Upper lobe of left lung (tissue), 6 donors: Measurements from ENCODE around the gene TXNRD2. TPM values are rescaled to one million over a fixed set of nuclear protein-coding genes. Genes with fewer than 3 reads are reported as not detected.

Experiments
- ATAC-seq, 2 donors: fragments of 200-7000 bp; cut with Tn5 transposase; one replicate each; pipeline ENCODE4 v1.9.1; 2022; ENCODE audit warnings: mild to moderate bottlenecking in 2 of 2, moderate library complexity in 2 of 2; ENCODE audit not compliant: low FRiP score in 2 of 2
- DNase-seq, 2 donors: peaks; one replicate each; pipeline ENCODE4 v3.0.0-alpha.2; 2019 to 2020
- H3K27ac ChIP-seq, 4 donors: fragments of 200-600 bp; sonication (generic); one replicate each; pipeline ENCODE4 v1.5.1; 2016 to 2019
- H3K27me3 ChIP-seq, 4 donors: fragments of 200-600 bp; sonication (generic); one replicate each; pipeline ENCODE4 v1.5.1; 2017 to 2019
- H3K36me3 ChIP-seq, 4 donors: fragments of 200-600 bp; sonication (generic); one replicate each; pipeline ENCODE4 v1.5.1; 2016 to 2019
- H3K4me1 ChIP-seq, 4 donors: fragments of 200-600 bp; sonication (generic); one replicate each; pipeline ENCODE4 v1.5.1; 2018 to 2019
- H3K4me3 ChIP-seq, 4 donors: fragments of 200-600 bp; sonication (generic); one replicate each; pipeline ENCODE4 v1.5.1; 2017 to 2019; ENCODE audit warnings: mild to moderate bottlenecking in 2 of 4, moderate library complexity in 1 of 4
- H3K9me3 ChIP-seq, 4 donors: fragments of 200-600 bp; sonication (generic); one replicate each; pipeline ENCODE4 v1.5.1; 2018 to 2019
- EP300 ChIP-seq, 4 donors: sonication (generic); formaldehyde crosslinking; IDR thresholded peaks; one replicate each; pipeline ENCODE4 v1.5.1; 2017; ENCODE audit warnings: antibody characterized with exemption in 4 of 4, control low read depth in 2 of 4
- POLR2A ChIP-seq, 4 donors: fragments of 450-650 bp; IDR thresholded peaks; one replicate each; pipeline ENCODE4 v1.5.1; 2016 to 2017; ENCODE audit warnings: antibody characterized with exemption in 4 of 4, mild to moderate bottlenecking in 2 of 4
- POLR2AphosphoS5 ChIP-seq, 2 donors: sonication (generic); formaldehyde crosslinking; IDR thresholded peaks; one replicate each; pipeline ENCODE4 v1.5.1; 2017; ENCODE audit warnings: antibody characterized with exemption in 2 of 2
- WGBS, 2 donors: methylation state at CpG; one replicate each; pipeline ENCODE4 v1.1.5; 2017 to 2018; 5-methylcytosine and 5-hydroxymethylcytosine counted together
- total RNA-seq, 6 donors: library from RNA; depleted of rRNA in 4 of 6; stranded (reverse); fragments of >200 nt in 4 of 6; gene quantifications; one replicate each; pipeline versions ENCODE4 v1.1.0 to v1.2.1, GENCODE V29; 2016 to 2021
- TF ChIP-seq, protein P1 (sequence below), 6 experiments: fragments of 450-650 bp in 4 of 6; fragments of 200-600 bp in 2 of 6; sonication (generic) in 2 of 6; IDR thresholded peaks; one replicate each; pipeline ENCODE4 v1.5.1; 2016 to 2019; ENCODE audit warnings: antibody characterized with exemption in 6 of 6
- donor health status: DM: no; HTN: no; CAD: no; lungs with moderate emphysema.
- donor health status: DM: no; HTN: yes; CAD: no; lungs with severe emphysema.

TXNRD2 gene
- total RNA-seq, 6 donors from 2014 or later, result 29.6 to 78.6 (median 49.3) TPM

DNA sequence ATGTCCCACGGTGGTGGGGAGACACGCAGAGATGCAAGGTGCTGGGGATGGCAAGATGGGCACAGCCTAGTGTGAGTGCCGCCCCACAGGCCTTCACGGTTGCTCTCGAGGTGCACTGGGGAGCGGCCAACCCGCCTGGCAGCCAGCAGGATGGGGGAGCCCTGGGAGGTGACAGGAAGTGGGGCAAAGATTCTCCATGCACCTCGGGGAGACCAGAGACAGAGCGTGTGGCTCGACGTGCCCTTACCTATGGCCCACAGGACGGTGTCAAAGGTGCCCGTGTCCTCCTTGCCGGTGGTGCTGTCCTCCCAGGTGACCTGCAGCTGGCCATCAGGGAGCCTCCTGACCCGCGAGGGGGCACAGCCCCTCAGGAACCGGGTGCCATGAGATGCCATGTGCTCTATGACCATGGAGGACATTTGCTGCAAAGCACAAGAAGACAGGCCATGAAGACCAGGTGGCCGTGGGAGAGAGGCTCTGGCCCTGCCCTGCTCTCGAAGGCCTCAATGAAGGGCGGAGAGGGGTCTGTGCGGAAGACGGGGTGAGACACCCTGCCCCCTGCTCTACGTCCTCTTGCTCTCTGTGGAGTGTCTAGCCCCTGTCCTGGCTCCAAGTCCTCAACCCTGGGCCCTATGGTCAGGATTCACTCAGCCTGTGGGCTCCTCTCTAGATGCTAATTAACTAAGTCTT, 46.3 kb downstream of the TXNRD2 start:
- Histone ChIP-seq H3K27me3 (no peaks in the 10 kb centered on the region), H3K27ac (no peak overlapping the region), H3K36me3 (peaks cover 0 to 59% (median 27%) of the 10 kb centered on the region in 4 donors), H3K4me3 (no peak overlapping the region), H3K4me1 (peaks cover 8 to 18% (median 17%) of the 10 kb centered on the region in 4 donors), H3K9me3 (no peaks in the 10 kb centered on the region)
- TF ChIP-seq, protein P1, sequence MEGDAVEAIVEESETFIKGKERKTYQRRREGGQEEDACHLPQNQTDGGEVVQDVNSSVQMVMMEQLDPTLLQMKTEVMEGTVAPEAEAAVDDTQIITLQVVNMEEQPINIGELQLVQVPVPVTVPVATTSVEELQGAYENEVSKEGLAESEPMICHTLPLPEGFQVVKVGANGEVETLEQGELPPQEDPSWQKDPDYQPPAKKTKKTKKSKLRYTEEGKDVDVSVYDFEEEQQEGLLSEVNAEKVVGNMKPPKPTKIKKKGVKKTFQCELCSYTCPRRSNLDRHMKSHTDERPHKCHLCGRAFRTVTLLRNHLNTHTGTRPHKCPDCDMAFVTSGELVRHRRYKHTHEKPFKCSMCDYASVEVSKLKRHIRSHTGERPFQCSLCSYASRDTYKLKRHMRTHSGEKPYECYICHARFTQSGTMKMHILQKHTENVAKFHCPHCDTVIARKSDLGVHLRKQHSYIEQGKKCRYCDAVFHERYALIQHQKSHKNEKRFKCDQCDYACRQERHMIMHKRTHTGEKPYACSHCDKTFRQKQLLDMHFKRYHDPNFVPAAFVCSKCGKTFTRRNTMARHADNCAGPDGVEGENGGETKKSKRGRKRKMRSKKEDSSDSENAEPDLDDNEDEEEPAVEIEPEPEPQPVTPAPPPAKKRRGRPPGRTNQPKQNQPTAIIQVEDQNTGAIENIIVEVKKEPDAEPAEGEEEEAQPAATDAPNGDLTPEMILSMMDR (IDR thresholded peaks at IDR 0.05), result no peak
- no peak for TF ChIP-seq EP300 (IDR thresholded peaks at IDR 0.05)
- peak in 1 of 2 donors; percentile 72 for DNase-seq
- WGBS, 2 donors, result 91 to 95% methylated on average over 14 to 23 of the region's 23 CpGs
- ATAC-seq, result no peak

GRCh38 chr22:19893363-19893762, 48.3 kb downstream of the TXNRD2 start:
- TF ChIP-seq POLR2AphosphoS5 (IDR thresholded peaks at IDR 0.05) (no peak), POLR2A (IDR thresholded peaks at IDR 0.05) (no peak), EP300 (IDR thresholded peaks at IDR 0.05) (no peak)
- TF ChIP-seq, protein P1 (IDR thresholded peaks at IDR 0.05), result no peak
- ATAC-seq (no peak), DNase-seq (peak in 1 of 2 donors; percentile 80)
- no peaks in the 10 kb centered on the region for H3K9me3 ChIP-seq
- H3K4me1 ChIP-seq, result peaks cover 8 to 18% (median 17%) of the 10 kb centered on the region in 4 donors
- H3K27ac ChIP-seq, result no peak overlapping the region
- no peaks in the 10 kb centered on the region for H3K27me3 ChIP-seq
- WGBS, 2 donors, result 90 to 96% methylated on average over 9 to 15 of the region's 15 CpGs
- no peak overlapping the region for H3K4me3 ChIP-seq
- peaks cover 0 to 51% (median 24%) of the 10 kb centered on the region in 4 donors for H3K36me3 ChIP-seq

GRCh38 chr22:19892925-19893324, 48.7 kb downstream of the TXNRD2 start:
- no peak for ATAC-seq
- 87 to 91% methylated on average over 8 to 13 of the region's 13 CpGs for WGBS, 2 donors

DNA sequence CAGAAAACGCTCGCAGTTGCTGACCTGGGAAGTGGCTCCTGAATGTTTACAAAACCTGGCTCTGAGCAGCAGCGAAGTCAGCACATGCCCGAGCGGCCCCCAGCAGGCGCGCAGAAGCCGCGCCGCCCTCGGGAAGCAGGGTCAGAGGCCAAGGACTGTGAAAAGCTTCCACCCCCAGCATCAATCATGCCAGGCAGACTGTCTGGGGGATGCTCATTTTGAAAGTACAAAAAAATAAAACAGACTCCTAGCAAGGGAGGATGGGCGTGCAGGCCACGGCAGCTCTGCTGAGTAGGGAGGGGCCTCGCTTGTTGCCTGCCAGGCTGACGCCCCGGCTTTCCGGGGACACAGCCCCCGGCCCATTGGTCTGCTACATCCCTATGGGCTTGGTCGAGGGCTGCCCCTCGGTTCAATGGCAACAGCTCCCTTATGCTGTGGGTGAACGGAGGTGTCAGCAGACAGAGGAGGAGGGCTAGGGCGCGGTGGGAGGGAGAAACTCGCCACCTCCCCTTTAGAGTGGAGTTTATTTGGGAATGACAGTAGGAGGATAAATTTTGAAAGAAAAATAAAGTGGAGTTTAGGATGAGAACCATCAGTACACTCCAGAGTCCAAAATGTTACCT, 49.2 kb downstream of the TXNRD2 start:
- peak overlapping the region; percentile 11 to 61 (median 47) for H3K27ac ChIP-seq
- peak overlapping the region in 3 of 4 donors; percentile 12 to 31 (median 14) for H3K4me3 ChIP-seq
- DNase-seq (peak in 1 of 2 donors; percentile 77), ATAC-seq (no peak)
- TF ChIP-seq, protein P1 (IDR thresholded peaks at IDR 0.05), result no peak
- no peak for TF ChIP-seq POLR2A (IDR thresholded peaks at IDR 0.05)
- TF ChIP-seq POLR2AphosphoS5 (IDR thresholded peaks at IDR 0.05), result no peak
- no peak for TF ChIP-seq EP300 (IDR thresholded peaks at IDR 0.05)
- no peaks in the 10 kb centered on the region for H3K9me3 ChIP-seq
- peaks cover 0 to 43% (median 16%) of the 10 kb centered on the region in 4 donors for H3K36me3 ChIP-seq
- H3K4me1 ChIP-seq, result peaks cover 9 to 26% (median 20%) of the 10 kb centered on the region in 4 donors
- 58 to 60% methylated on average over 20 to 22 of the region's 24 CpGs for WGBS, 2 donors
- H3K27me3 ChIP-seq, result no peaks in the 10 kb centered on the region

More at GRCh38 chr22:19892925-19893324, 48.7 kb downstream of the TXNRD2 start:
- H3K27me3 ChIP-seq, result no peaks in the 10 kb centered on the region
- peaks cover 8 to 20% (median 17%) of the 10 kb centered on the region in 4 donors for H3K4me1 ChIP-seq
- H3K4me3 ChIP-seq, result no peak overlapping the region
- H3K27ac ChIP-seq, result no peak overlapping the region
- DNase-seq, result no peak
- TF ChIP-seq POLR2AphosphoS5 (IDR thresholded peaks at IDR 0.05) (no peak), POLR2A (IDR thresholded peaks at IDR 0.05) (no peak), EP300 (IDR thresholded peaks at IDR 0.05) (no peak)
- TF ChIP-seq, protein P1 (IDR thresholded peaks at IDR 0.05), result no peak
- H3K9me3 ChIP-seq, result no peaks in the 10 kb centered on the region
- peaks cover 0 to 48% (median 22%) of the 10 kb centered on the region in 4 donors for H3K36me3 ChIP-seq
